ENCODE measurements around the gene PLXNB3.

DNA sequence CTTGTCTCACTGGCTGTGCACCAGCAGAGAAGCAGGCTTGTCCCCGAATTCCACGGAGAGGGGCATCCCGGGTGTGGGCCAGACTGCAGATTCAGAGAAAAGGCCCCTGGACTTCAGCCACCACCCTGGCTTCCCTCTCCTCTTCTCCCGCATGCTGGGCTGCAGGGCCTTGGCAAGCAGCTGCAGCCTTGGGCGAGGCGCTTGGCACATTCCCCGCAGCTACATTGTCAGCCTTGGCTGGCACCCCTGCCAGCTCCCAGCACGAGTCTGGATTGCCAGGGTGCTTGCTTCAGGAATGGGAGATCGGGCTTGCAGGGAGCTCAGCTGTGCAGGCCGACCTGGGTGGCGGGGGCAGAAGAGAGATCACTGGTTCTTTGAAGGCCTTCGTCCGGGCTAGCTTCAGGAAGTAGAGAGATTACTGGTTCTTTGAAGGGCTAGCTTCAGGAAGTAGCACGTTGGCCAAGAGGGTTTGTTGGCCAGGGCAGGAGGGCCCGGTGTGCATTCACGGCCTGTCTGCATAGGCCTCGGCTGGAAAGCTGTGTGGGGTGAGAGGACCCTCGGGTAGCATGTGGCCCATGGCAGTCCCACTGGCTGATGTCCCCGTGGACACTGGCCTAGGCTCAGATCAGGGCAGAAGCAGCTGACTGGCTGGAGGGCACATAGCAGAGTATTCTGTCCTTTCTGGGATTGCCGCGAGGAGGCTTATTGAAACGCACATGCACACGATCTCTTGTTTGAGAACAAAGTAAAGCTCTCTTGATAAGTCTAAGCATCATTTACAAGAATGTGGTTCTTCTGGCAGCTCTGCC is 36.7 kb upstream of the PLXNB3 start:
- TF ChIP-seq, protein P1, sequence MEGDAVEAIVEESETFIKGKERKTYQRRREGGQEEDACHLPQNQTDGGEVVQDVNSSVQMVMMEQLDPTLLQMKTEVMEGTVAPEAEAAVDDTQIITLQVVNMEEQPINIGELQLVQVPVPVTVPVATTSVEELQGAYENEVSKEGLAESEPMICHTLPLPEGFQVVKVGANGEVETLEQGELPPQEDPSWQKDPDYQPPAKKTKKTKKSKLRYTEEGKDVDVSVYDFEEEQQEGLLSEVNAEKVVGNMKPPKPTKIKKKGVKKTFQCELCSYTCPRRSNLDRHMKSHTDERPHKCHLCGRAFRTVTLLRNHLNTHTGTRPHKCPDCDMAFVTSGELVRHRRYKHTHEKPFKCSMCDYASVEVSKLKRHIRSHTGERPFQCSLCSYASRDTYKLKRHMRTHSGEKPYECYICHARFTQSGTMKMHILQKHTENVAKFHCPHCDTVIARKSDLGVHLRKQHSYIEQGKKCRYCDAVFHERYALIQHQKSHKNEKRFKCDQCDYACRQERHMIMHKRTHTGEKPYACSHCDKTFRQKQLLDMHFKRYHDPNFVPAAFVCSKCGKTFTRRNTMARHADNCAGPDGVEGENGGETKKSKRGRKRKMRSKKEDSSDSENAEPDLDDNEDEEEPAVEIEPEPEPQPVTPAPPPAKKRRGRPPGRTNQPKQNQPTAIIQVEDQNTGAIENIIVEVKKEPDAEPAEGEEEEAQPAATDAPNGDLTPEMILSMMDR (IDR thresholded peaks at IDR 0.05; ENCODE audit: low read depth, low read length, missing input control) = no peak
- TF ChIP-seq EGR1 (IDR thresholded peaks at IDR 0.05; ENCODE audit: low read depth in 2 of 2) = no peak
- TF ChIP-seq TAF1 (conservative IDR thresholded peaks at IDR 0.05) = no peak
- TF ChIP-seq, protein P2, sequence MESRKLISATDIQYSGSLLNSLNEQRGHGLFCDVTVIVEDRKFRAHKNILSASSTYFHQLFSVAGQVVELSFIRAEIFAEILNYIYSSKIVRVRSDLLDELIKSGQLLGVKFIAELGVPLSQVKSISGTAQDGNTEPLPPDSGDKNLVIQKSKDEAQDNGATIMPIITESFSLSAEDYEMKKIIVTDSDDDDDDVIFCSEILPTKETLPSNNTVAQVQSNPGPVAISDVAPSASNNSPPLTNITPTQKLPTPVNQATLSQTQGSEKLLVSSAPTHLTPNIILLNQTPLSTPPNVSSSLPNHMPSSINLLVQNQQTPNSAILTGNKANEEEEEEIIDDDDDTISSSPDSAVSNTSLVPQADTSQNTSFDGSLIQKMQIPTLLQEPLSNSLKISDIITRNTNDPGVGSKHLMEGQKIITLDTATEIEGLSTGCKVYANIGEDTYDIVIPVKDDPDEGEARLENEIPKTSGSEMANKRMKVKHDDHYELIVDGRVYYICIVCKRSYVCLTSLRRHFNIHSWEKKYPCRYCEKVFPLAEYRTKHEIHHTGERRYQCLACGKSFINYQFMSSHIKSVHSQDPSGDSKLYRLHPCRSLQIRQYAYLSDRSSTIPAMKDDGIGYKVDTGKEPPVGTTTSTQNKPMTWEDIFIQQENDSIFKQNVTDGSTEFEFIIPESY (IDR thresholded peaks at IDR 0.05) = no peak
- TF ChIP-seq SP1 (IDR thresholded peaks at IDR 0.05) = no peak
